ENCODE data around the gene NSG1. TPM values are rescaled to one million over a fixed set of nuclear protein-coding genes. Genes with fewer than 3 reads are reported as not detected.
"Not testable (repeated sequence)": the region's sequence is repeated elsewhere in the genome, so short reads cannot be mapped to it uniquely, and the experiment has no call there.

NSG1 gene
- total RNA-seq, 1 experiment from 2014 or later, result not detected

- ChIA-PET POLR2A (no interaction called here), CTCF (no interaction called here)
- ATAC-seq (no peak), DNase-seq (ENCODE audit: low read depth, low spot score) (no peak)
- Histone ChIP-seq H3K4me3 (ENCODE audit: low read depth in 2 of 2, low read length in 2 of 2) (no peak overlapping the region), H3K36me3 (ENCODE audit: control insufficient read depth, insufficient read depth, low read length) (no peaks in the 10 kb centered on the region; the same call in 1 of the 2 replicates), H3K27me3 (ENCODE audit: control insufficient read depth, insufficient read depth, low read length) (no peaks in the 10 kb centered on the region), H3K9me3 (ENCODE audit: control insufficient read depth, insufficient read depth, low read depth, low read length) (no peaks in the 10 kb centered on the region), H3K27ac (ENCODE audit: low read length) (no peak overlapping the region), H3K4me1 (ENCODE audit: control insufficient read depth, insufficient read depth, low read length) (no peaks in the 10 kb centered on the region)
- TF ChIP-seq POLR2AphosphoS5 (IDR thresholded peaks at IDR 0.05; ENCODE audit: low read depth, low read length) (no peak), REST (IDR thresholded peaks at IDR 0.05; ENCODE audit: insufficient read depth in 1 of 2, low read depth in 2 of 2, low read length in 1 of 2) (no peak), TCF7L2 (IDR thresholded peaks at IDR 0.05; ENCODE audit: low read depth, low read length) (no peak), CTCF (IDR thresholded peaks at IDR 0.05) (no peak), SIN3A (IDR thresholded peaks at IDR 0.05; ENCODE audit: borderline replicate concordance, insufficient read depth, low read depth, low read length) (no peak)
- intact Hi-C loops (cut with micrococcal nuclease; ENCODE audit: unreplicated experiment), result no loop called here
- in situ Hi-C loops (cut with HindIII; ENCODE audit: low pct_unique_long_range_greater_than_20kb, low sequenced_read_pairs), result no loop called here
- BruUV-seq (replicated peaks), result no TSS peak
Observed at GRCh38 chr4:4461850-4462249, 74.9 kb downstream of the NSG1 start.

- CTCF ChIA-PET, result interaction anchor here (1.1 kb wide), 1 partner anchor 33 kb away, joined by 3 read pairs; no protein-coding TSS in a partner anchor
- intact Hi-C loops (cut with micrococcal nuclease; ENCODE audit: unreplicated experiment) (no loop called here), in situ Hi-C loops (cut with HindIII; ENCODE audit: low pct_unique_long_range_greater_than_20kb, low sequenced_read_pairs) (no loop called here)
- H3K36me3 ChIP-seq (ENCODE audit: control insufficient read depth, insufficient read depth, low read length), result no peaks in the 10 kb centered on the region; the same call in 1 of the 2 replicates
- POLR2A ChIA-PET, result interaction anchor here (0.6 kb wide), 1 partner anchor 112 kb away, joined by 3 read pairs; no protein-coding TSS in a partner anchor
- ATAC-seq (no peak), DNase-seq (ENCODE audit: low read depth, low spot score) (no peak)
- no peaks in the 10 kb centered on the region for H3K4me1 ChIP-seq (ENCODE audit: control insufficient read depth, insufficient read depth, low read length)
- no peak overlapping the region for H3K27ac ChIP-seq (ENCODE audit: low read length)
- no peaks in the 10 kb centered on the region for H3K9me3 ChIP-seq (ENCODE audit: control insufficient read depth, insufficient read depth, low read depth, low read length)
- no TSS peak for BruUV-seq (replicated peaks)
- H3K4me3 ChIP-seq (ENCODE audit: low read depth in 2 of 2, low read length in 2 of 2), result no peak overlapping the region
- TF ChIP-seq SIN3A (IDR thresholded peaks at IDR 0.05; ENCODE audit: borderline replicate concordance, insufficient read depth, low read depth, low read length), result no peak
- no peak for TF ChIP-seq CTCF (IDR thresholded peaks at IDR 0.05)
- no peak for TF ChIP-seq POLR2AphosphoS5 (IDR thresholded peaks at IDR 0.05; ENCODE audit: low read depth, low read length)
- TF ChIP-seq REST (IDR thresholded peaks at IDR 0.05; ENCODE audit: insufficient read depth in 1 of 2, low read depth in 2 of 2, low read length in 1 of 2), result no peak
- no peak for TF ChIP-seq TCF7L2 (IDR thresholded peaks at IDR 0.05; ENCODE audit: low read depth, low read length)
- no peaks in the 10 kb centered on the region for H3K27me3 ChIP-seq (ENCODE audit: control insufficient read depth, insufficient read depth, low read length)
Observed at GRCh38 chr4:4462970-4463369, 76.1 kb downstream of the NSG1 start.

- ATAC-seq; in situ Hi-C loops (cut with HindIII; ENCODE audit: low pct_unique_long_range_greater_than_20kb, low sequenced_read_pairs); H3K36me3 ChIP-seq (ENCODE audit: control insufficient read depth, insufficient read depth, low read length); BruUV-seq (replicated peaks); H3K9me3 ChIP-seq (ENCODE audit: control insufficient read depth, insufficient read depth, low read depth, low read length); H3K4me3 ChIP-seq (ENCODE audit: low read depth in 2 of 2, low read length in 2 of 2); H3K27ac ChIP-seq (ENCODE audit: low read length); DNase-seq (ENCODE audit: low read depth, low spot score); POLR2A ChIA-PET; intact Hi-C loops (cut with micrococcal nuclease; ENCODE audit: unreplicated experiment); H3K4me1 ChIP-seq (ENCODE audit: control insufficient read depth, insufficient read depth, low read length); H3K27me3 ChIP-seq (ENCODE audit: control insufficient read depth, insufficient read depth, low read length): not testable (repeated sequence)
- CTCF ChIA-PET, result interaction anchor here (0.6 kb wide), 1 partner anchor 131 kb away, joined by 4 read pairs; no protein-coding TSS in a partner anchor
Observed at GRCh38 chr4:4465238-4465637, 78.3 kb downstream of the NSG1 start.
